Limb (tissue), 2 donors: ENCODE data around the gene RMND1.
"Not testable (repeated sequence)": the region's sequence is repeated elsewhere in the genome, so short reads cannot be mapped to it uniquely, and the experiment has no call there.

Experiments used
- DNase-seq, 2 donors: peaks; one replicate each; pipeline ENCODE4 v3.0.0-alpha.2; 2016; ENCODE audit errors: extremely low spot score in 2 of 2

Gene RMND1

GRCh38 chr6:151451950-151452749, at the start of gene RMND1:
TSS of gene RMND1 (minus strand) at chr6:151452126. CDS start at chr6:151445811, 6,315 bp downstream.
- DNase-seq = peak; percentile 99 to 100

- DNase-seq = no peak
These were observed 47.6 kb upstream of the RMND1 start for GRCh38 chr6:151499551-151499950.

GRCh38 chr6:151498327-151498726, 46.4 kb upstream of the RMND1 start:
- no peak for DNase-seq

GRCh38 chr6:151497905-151498304, 46.0 kb upstream of the RMND1 start:
- DNase-seq = no peak

GRCh38 chr6:151495380-151495779, 43.5 kb upstream of the RMND1 start:
- no peak for DNase-seq

GRCh38 chr6:151494936-151495320, 43.0 kb upstream of the RMND1 start:
- no peak for DNase-seq

GRCh38 chr6:151494235-151494935, 42.5 kb upstream of the RMND1 start:
- DNase-seq = peak; percentile 55 to 68

GRCh38 chr6:151493804-151494234, 41.9 kb upstream of the RMND1 start, which contains the start of gene CCDC170:
TSS of gene CCDC170 (plus strand) at chr6:151494017. CDS start at chr6:151494129, 112 bp downstream.
- peak; percentile 10 to 75 for DNase-seq

GRCh38 chr6:151493161-151493803, 41.4 kb upstream of the RMND1 start:
- DNase-seq = no peak

GRCh38 chr6:151490996-151491395, 39.1 kb upstream of the RMND1 start:
- DNase-seq = no peak

GRCh38 chr6:151488226-151488625, 36.3 kb upstream of the RMND1 start:
- no peak for DNase-seq

- DNase-seq = no peak
These were observed 32.1 kb upstream of the RMND1 start for GRCh38 chr6:151483994-151484393.

GRCh38 chr6:151482290-151482689, 30.4 kb upstream of the RMND1 start:
- peak in 1 of 2 donors; percentile 60 for DNase-seq

- DNase-seq = no peak
These were observed 29.9 kb upstream of the RMND1 start for GRCh38 chr6:151481786-151482185.

GRCh38 chr6:151478670-151479069, 26.7 kb upstream of the RMND1 start:
- no peak for DNase-seq

GRCh38 chr6:151477726-151478125, 25.8 kb upstream of the RMND1 start:
- DNase-seq = no peak

- peak in 1 of 2 donors; percentile 35 for DNase-seq
These were observed 24.0 kb upstream of the RMND1 start for GRCh38 chr6:151475653-151476523.

- DNase-seq = no peak
These were observed 12.8 kb upstream of the RMND1 start for GRCh38 chr6:151464702-151465101.

GRCh38 chr6:151461673-151462072, 9.7 kb upstream of the RMND1 start:
- no peak for DNase-seq

- DNase-seq = not testable (repeated sequence)
These were observed 3.9 kb upstream of the RMND1 start for GRCh38 chr6:151455751-151456398.
